T-cell (primary cell): ENCODE data around the gene NDUFA9. TPM values are rescaled to one million over a fixed set of nuclear protein-coding genes. Genes with fewer than 3 reads are reported as not detected.

Experiments used
- ATAC-seq, 4 experiments: fragments of 200-7000 bp in 3 of 4; fragments of 150-1000 bp in 1 of 4; cut with Tn5 transposase; replicated peaks in 1 of 4; 1 replicate in 3 of 4; 2 replicates in 1 of 4; pipeline ENCODE4 v1.10.0; 2021; ENCODE audit warnings: moderate library complexity in 3 of 4, mild to moderate bottlenecking in 2 of 4, moderate number of reproducible peaks in 1 of 4
- CTCF ChIA-PET, 2 donors: fragments of 300-600 bp; sonication (Branson Sonifier 250); formaldehyde crosslinking; loops; one replicate each; lab custom pipeline; 2022; ENCODE audit warnings: antibody characterized with exemption in 2 of 2; lab: Charles Lee
- POLR2A ChIA-PET, 2 donors: fragments of 300-600 bp; sonication (Branson Sonifier 250); formaldehyde crosslinking; loops; one replicate each; lab custom pipeline; 2022; ENCODE audit warnings: antibody characterized with exemption in 2 of 2; lab: Charles Lee
- DNase-seq, 35 experiments: peaks; one replicate each; pipeline versions ENCODE4 v3.0.0 to v3.0.0-alpha.2; 2013 to 2023
- H3K27ac ChIP-seq: one replicate; pipeline ENCODE4 v1.5.1; 2013; ENCODE audit warnings: low read length
- H3K27me3 ChIP-seq, 2 experiments: replicated peaks in 1 of 2; 1 replicate in 1 of 2; 2 replicates in 1 of 2; pipeline versions ENCODE4 v1.6.1 to v1.7.0; 2013; ENCODE audit warnings: low read length in 1 of 2, mixed read lengths in 1 of 2; ENCODE audit not compliant: control insufficient read depth in 2 of 2, insufficient read depth in 2 of 2; ENCODE audit errors: extremely low read depth in 1 of 2
- H3K36me3 ChIP-seq, 2 donors: 1 replicate in 1 of 2; 2 replicates in 1 of 2; pipeline versions ENCODE4 v1.6.1 to v1.7.0; 2013; ENCODE audit warnings: low read length in 1 of 2; ENCODE audit not compliant: control insufficient read depth in 2 of 2, insufficient read depth in 1 of 2; ENCODE audit errors: extremely low read depth in 1 of 2
- H3K4me1 ChIP-seq, 2 experiments: 1 replicate in 1 of 2; 2 replicates in 1 of 2; pipeline versions ENCODE4 v1.6.1 to v1.7.0; 2013; ENCODE audit warnings: low read length in 2 of 2, mixed read lengths in 1 of 2; ENCODE audit not compliant: insufficient read depth in 2 of 2, control insufficient read depth in 1 of 2; ENCODE audit errors: extremely low read depth in 1 of 2
- H3K4me3 ChIP-seq, 2 donors: 1 replicate in 1 of 2; 2 replicates in 1 of 2; pipeline versions ENCODE4 v1.5.1 to v1.7.0; 2013; ENCODE audit warnings: mild to moderate bottlenecking in 2 of 2, low read length in 1 of 2, moderate library complexity in 1 of 2; ENCODE audit not compliant: control insufficient read depth in 1 of 2; ENCODE audit errors: extremely low read depth in 1 of 2
- H3K9me3 ChIP-seq: 2 replicates; pipeline ENCODE4 v1.7.0; 2013
- H3K27ac Mint-ChIP-seq, 2 donors: one replicate each; pipeline ENCODE4 v1.8.0; 2020 to 2021; ENCODE audit warnings: mild to moderate bottlenecking in 2 of 2, mixed read lengths in 2 of 2
- H3K27me3 Mint-ChIP-seq, 2 donors: one replicate each; pipeline ENCODE4 v1.8.0; 2021 to 2022; ENCODE audit warnings: mixed read lengths in 2 of 2
- H3K36me3 Mint-ChIP-seq: one replicate; pipeline ENCODE4 v1.8.0; 2021; ENCODE audit warnings: mixed read lengths
- H3K4me1 Mint-ChIP-seq, 3 donors: one replicate each; pipeline ENCODE4 v1.8.0; 2020 to 2022; ENCODE audit warnings: mixed read lengths in 3 of 3, mild to moderate bottlenecking in 1 of 3
- H3K4me3 Mint-ChIP-seq, 3 donors: one replicate each; pipeline ENCODE4 v1.8.0; 2020 to 2022; ENCODE audit warnings: mild to moderate bottlenecking in 3 of 3, mixed read lengths in 3 of 3, moderate library complexity in 3 of 3
- H3K9me3 Mint-ChIP-seq, 3 donors: one replicate each; pipeline ENCODE4 v1.8.0; 2020 to 2022; ENCODE audit warnings: mixed read lengths in 3 of 3
- WGBS: methylation state at CpG from one replicate; pipeline ENCODE4 v1.1.5; 2013; ENCODE audit warnings: missing lambda C conversion rate; ENCODE audit not compliant: insufficient coverage; 5-methylcytosine and 5-hydroxymethylcytosine counted together
- total RNA-seq, 35 experiments: library from RNA in 6 of 35; stranded (reverse) in 6 of 35; fragments of 120-200 nt in 1 of 35; gene quantifications; one replicate each; pipeline versions ENCODE4 v1.2.1 to v1.2.4 and lab custom pipeline; 2013 to 2026

NDUFA9 gene
- total RNA-seq, 5 donors from 2014 or later (not counting 1 experiment from before 2014, with no cell fraction given) = 59.7 to 74.7 (median 72.9) TPM

GRCh38 chr12:4643747-4644146, 5.2 kb upstream of the NDUFA9 start:
- no peak overlapping the region for H3K27ac ChIP-seq
- no peaks in the 10 kb centered on the region for H3K9me3 ChIP-seq
- Mint-ChIP-seq H3K4me1 (peaks cover 0 to 14% (median 13%) of the 10 kb centered on the region in 3 donors), H3K36me3 (no peaks in the 10 kb centered on the region), H3K4me3 (no peak overlapping the region), H3K27ac (no peak overlapping the region), H3K9me3 (no peaks in the 10 kb centered on the region), H3K27me3 (peaks cover 4 to 7% of the 10 kb centered on the region in 2 donors)
- WGBS = no CpG with 5 or more reads among the region's 6 CpGs
- no peak for ATAC-seq
- H3K4me3 ChIP-seq = no peak overlapping the region
- DNase-seq = no peak
- H3K36me3 ChIP-seq = no peaks in the 10 kb centered on the region
- ChIA-PET POLR2A (no interaction called here), CTCF (interaction anchor here in 1 of 2 donors (0.6 to 0.8 kb wide), 3 partner anchors 39 to 223 kb away, joined by 3 read pairs; no protein-coding TSS in a partner anchor)
- H3K4me1 ChIP-seq = peaks cover 0 to 7% of the 10 kb centered on the region in 2 experiments
- H3K27me3 ChIP-seq = no peaks in the 10 kb centered on the region

DNA sequence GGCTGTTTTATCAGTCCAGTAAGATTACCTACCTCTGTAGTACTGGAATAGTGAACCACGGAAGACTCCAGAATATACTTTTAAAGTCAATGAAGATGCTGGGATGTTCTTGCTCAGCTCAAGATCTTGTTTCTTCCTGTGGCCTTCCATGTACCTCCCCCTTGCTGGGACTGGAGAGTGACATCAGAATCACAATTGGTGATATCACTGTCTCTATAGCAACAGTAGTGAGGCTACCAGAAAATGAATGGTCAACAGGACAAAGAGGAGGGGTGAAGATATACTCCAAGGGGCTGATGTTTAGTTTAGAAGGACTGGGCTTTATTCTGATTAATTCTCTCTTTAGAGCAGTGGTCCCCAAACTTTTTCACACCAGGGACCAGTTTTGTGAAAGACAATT, 3.9 kb upstream of the NDUFA9 start:
- Histone ChIP-seq H3K4me3 (no peak overlapping the region), H3K9me3 (no peaks in the 10 kb centered on the region), H3K4me1 (peaks cover 6 to 9% of the 10 kb centered on the region in 2 experiments), H3K36me3 (no peaks in the 10 kb centered on the region), H3K27me3 (no peaks in the 10 kb centered on the region), H3K27ac (no peak overlapping the region)
- Mint-ChIP-seq H3K4me3 (no peak overlapping the region), H3K36me3 (no peaks in the 10 kb centered on the region), H3K27me3 (peaks cover 0 to 7% of the 10 kb centered on the region in 2 donors), H3K9me3 (no peaks in the 10 kb centered on the region), H3K27ac (no peak overlapping the region), H3K4me1 (peaks cover 12 to 26% (median 26%) of the 10 kb centered on the region in 3 donors)
- POLR2A ChIA-PET = no interaction called here
- ATAC-seq = no peak
- CTCF ChIA-PET = no interaction called here
- DNase-seq = no peak
- WGBS = no CpG with 5 or more reads among the region's 1 CpG

- peak overlapping the region; percentile 57 for H3K27ac ChIP-seq
- WGBS = 61% methylated on average over 2 of the region's 4 CpGs
- Mint-ChIP-seq H3K4me3 (peak overlapping the region; percentile 90 to 99 (median 98)), H3K27me3 (no peaks in the 10 kb centered on the region), H3K36me3 (no peaks in the 10 kb centered on the region), H3K9me3 (no peaks in the 10 kb centered on the region), H3K4me1 (peaks cover 39 to 52% (median 52%) of the 10 kb centered on the region in 3 donors), H3K27ac (peak overlapping the region; percentile 93)
- CTCF ChIA-PET = interaction anchor here (0.6 to 0.8 kb wide), 3 partner anchors 43 to 371 kb away, joined by 3 to 9 read pairs (median 4); no protein-coding TSS in a partner anchor
- no peaks in the 10 kb centered on the region for H3K36me3 ChIP-seq
- no peaks in the 10 kb centered on the region for H3K9me3 ChIP-seq
- peak overlapping the region; percentile 86 to 93 for H3K4me3 ChIP-seq
- H3K4me1 ChIP-seq = peaks cover 9 to 15% of the 10 kb centered on the region in 2 experiments
- DNase-seq (no peak), ATAC-seq (no peak)
- POLR2A ChIA-PET = interaction anchor here (0.6 kb wide), 2 partner anchors 354 to 1773 kb away, joined by 3 read pairs; no protein-coding TSS in a partner anchor
- H3K27me3 ChIP-seq = no peaks in the 10 kb centered on the region
Measured at GRCh38 chr12:4648104-4648500, 812 bp upstream of the NDUFA9 start.

DNA sequence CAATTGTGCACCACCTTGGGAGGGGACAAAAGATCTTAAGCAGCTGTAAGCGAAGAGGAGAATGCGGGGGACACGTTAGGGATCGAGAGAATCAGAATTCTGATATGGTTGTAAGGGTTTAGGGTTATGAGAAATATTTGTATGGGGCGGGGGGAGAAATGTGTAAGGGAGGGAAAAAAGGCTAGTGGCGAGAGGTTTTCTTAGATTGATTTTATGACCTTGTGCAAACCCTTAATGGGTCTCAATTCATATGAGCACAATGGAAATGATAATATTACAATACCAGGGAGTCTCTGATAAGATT, 396 bp downstream of the NDUFA9 start:
- Mint-ChIP-seq H3K27me3 (no peaks in the 10 kb centered on the region), H3K36me3 (peaks cover 8% of the 10 kb centered on the region), H3K9me3 (no peaks in the 10 kb centered on the region), H3K4me1 (peaks cover 51 to 62% (median 61%) of the 10 kb centered on the region in 3 donors), H3K27ac (peak overlapping the region; percentile 93), H3K4me3 (peak overlapping the region; percentile 90 to 99 (median 98))
- no peak for DNase-seq
- POLR2A ChIA-PET = interaction anchor here (0.6 to 1.0 kb wide), 3 partner anchors 9 to 86 kb away, joined by 3 to 4 read pairs (median 3); no protein-coding TSS in a partner anchor
- H3K4me1 ChIP-seq = peaks cover 9 to 15% of the 10 kb centered on the region in 2 experiments
- H3K4me3 ChIP-seq = peak overlapping the region; percentile 86 to 93
- no peaks in the 10 kb centered on the region for H3K9me3 ChIP-seq
- H3K27ac ChIP-seq = peak overlapping the region; percentile 57
- ATAC-seq = no peak
- H3K36me3 ChIP-seq = peaks cover 0 to 2% of the 10 kb centered on the region in 2 donors
- WGBS = 0% methylated on average over 4 of the region's 6 CpGs
- CTCF ChIA-PET = interaction anchor here (0.5 to 1.0 kb wide), 5 partner anchors 9 to 1765 kb away, joined by 3 to 4 read pairs (median 3); no protein-coding TSS in a partner anchor
- no peaks in the 10 kb centered on the region for H3K27me3 ChIP-seq

- Histone ChIP-seq H3K9me3 (no peaks in the 10 kb centered on the region), H3K27ac (no peak overlapping the region), H3K27me3 (no peaks in the 10 kb centered on the region), H3K4me3 (no peak overlapping the region), H3K36me3 (peaks cover 5 to 30% of the 10 kb centered on the region in 2 donors), H3K4me1 (peaks cover 4 to 15% of the 10 kb centered on the region in 2 experiments)
- Mint-ChIP-seq H3K4me1 (peaks cover 50 to 52% (median 52%) of the 10 kb centered on the region in 3 donors), H3K4me3 (no peak overlapping the region), H3K27me3 (no peaks in the 10 kb centered on the region), H3K27ac (no peak overlapping the region), H3K9me3 (no peaks in the 10 kb centered on the region), H3K36me3 (peaks cover 30% of the 10 kb centered on the region)
- ChIA-PET POLR2A (no interaction called here), CTCF (no interaction called here)
- ATAC-seq (no peak), DNase-seq (no peak)
Measured at GRCh38 chr12:4653257-4653656, 4.3 kb downstream of the NDUFA9 start.

GRCh38 chr12:4653691-4654090, 4.8 kb downstream of the NDUFA9 start:
- no peak for DNase-seq
- peaks cover 47 to 52% (median 49%) of the 10 kb centered on the region in 3 donors for H3K4me1 Mint-ChIP-seq
- peaks cover 30% of the 10 kb centered on the region for H3K36me3 Mint-ChIP-seq
- POLR2A ChIA-PET = no interaction called here
- H3K9me3 Mint-ChIP-seq = no peaks in the 10 kb centered on the region
- no CpG with 5 or more reads among the region's 2 CpGs for WGBS
- H3K27me3 ChIP-seq = no peaks in the 10 kb centered on the region
- CTCF ChIA-PET = interaction anchor here in 1 of 2 donors (0.6 to 1.1 kb wide), 2 partner anchors 16 to 77 kb away, joined by 3 read pairs; no protein-coding TSS in a partner anchor
- no peak overlapping the region for H3K4me3 Mint-ChIP-seq
- H3K4me1 ChIP-seq = peaks cover 2 to 15% of the 10 kb centered on the region in 2 experiments
- H3K36me3 ChIP-seq = peaks cover 5 to 33% of the 10 kb centered on the region in 2 donors
- H3K9me3 ChIP-seq = no peaks in the 10 kb centered on the region
- H3K27ac Mint-ChIP-seq = no peak overlapping the region
- no peak for ATAC-seq
- no peak overlapping the region for H3K4me3 ChIP-seq
- H3K27me3 Mint-ChIP-seq = no peaks in the 10 kb centered on the region
- no peak overlapping the region for H3K27ac ChIP-seq
